Measurements from ENCODE around the gene RIPOR3. TPM values are rescaled to one million over a fixed set of nuclear protein-coding genes. Genes with fewer than 3 reads are reported as not detected.

Gene RIPOR3
- total and polyA plus RNA-seq, 9 of the 15 experiments (the other 6 are each of a cell fraction or from before 2014, with no cell fraction given) = 3.3 to 62.7 (median 21.4) TPM

GRCh38 chr20:50589548-50590347, 101.6 kb downstream of the RIPOR3 start:
- H3K4me1 ChIP-seq (replicated peaks in 1 of 2; ENCODE audit: control insufficient read depth in 2 of 2, insufficient read depth in 2 of 2, low read length in 2 of 2) = peaks cover 0 to 4% of the 10 kb centered on the region in 2 experiments; a peak in 1 of 5 replicates
- no peak for ATAC-seq
- H3K27ac ChIP-seq (ENCODE audit: extremely low read depth, low read depth, low read length) = no peak overlapping the region
- no peaks in the 10 kb centered on the region for H3K79me2 ChIP-seq (ENCODE audit: control insufficient read depth, insufficient read depth, low read length)
- H3K27me3 ChIP-seq (ENCODE audit: control insufficient read depth in 2 of 2, insufficient read depth in 2 of 2, low read length in 2 of 2) = no peaks in the 10 kb centered on the region
- DNase-seq (ENCODE audit: extremely low read depth in 1 of 4, low spot score in 3 of 4) = no peak
- FAIRE-seq = no peak
- no peaks in the 10 kb centered on the region for H3K9me3 ChIP-seq (replicated peaks; ENCODE audit: control insufficient read depth, insufficient read depth, low read depth, low read length)
- H3K36me3 ChIP-seq (ENCODE audit: control insufficient read depth, insufficient read depth, low read length) = peaks cover 84% of the 10 kb centered on the region
- POLR2A ChIA-PET = no interaction called here
- CTCF ChIA-PET (ENCODE audit: low intra/inter-chr PET ratio) = no interaction called here
- H3K4me3 ChIP-seq = no peak overlapping the region
- no peak overlapping the region for H2AFZ ChIP-seq (ENCODE audit: low read depth, low read length)
- no peaks in the 10 kb centered on the region for H4K20me1 ChIP-seq (replicated peaks; ENCODE audit: control insufficient read depth, insufficient read depth, low read length)
- H3K9me1 ChIP-seq (ENCODE audit: control insufficient read depth, insufficient read depth, low read length) = no peaks in the 10 kb centered on the region
- intact Hi-C loops (cut with micrococcal nuclease) = no loop called here
- BruUV-seq (replicated peaks) = no TSS peak
- H3K4me2 ChIP-seq (ENCODE audit: insufficient read depth, low read length) = no peak overlapping the region
- 92% methylated on average over 18 of the region's 20 CpGs for WGBS (ENCODE audit: insufficient coverage, low coverage, missing lambda C conversion rate)
- H3K9ac ChIP-seq (ENCODE audit: insufficient read depth in 1 of 2, low read depth in 2 of 2, low read length in 2 of 2) = 0 out of 4 replicates have a peak overlapping the region, but pooled peaks of 1 of the 2 experiments have one; percentile 31
- in situ Hi-C loops (cut with MboI) = no loop called here
- TF ChIP-seq, protein P1, sequence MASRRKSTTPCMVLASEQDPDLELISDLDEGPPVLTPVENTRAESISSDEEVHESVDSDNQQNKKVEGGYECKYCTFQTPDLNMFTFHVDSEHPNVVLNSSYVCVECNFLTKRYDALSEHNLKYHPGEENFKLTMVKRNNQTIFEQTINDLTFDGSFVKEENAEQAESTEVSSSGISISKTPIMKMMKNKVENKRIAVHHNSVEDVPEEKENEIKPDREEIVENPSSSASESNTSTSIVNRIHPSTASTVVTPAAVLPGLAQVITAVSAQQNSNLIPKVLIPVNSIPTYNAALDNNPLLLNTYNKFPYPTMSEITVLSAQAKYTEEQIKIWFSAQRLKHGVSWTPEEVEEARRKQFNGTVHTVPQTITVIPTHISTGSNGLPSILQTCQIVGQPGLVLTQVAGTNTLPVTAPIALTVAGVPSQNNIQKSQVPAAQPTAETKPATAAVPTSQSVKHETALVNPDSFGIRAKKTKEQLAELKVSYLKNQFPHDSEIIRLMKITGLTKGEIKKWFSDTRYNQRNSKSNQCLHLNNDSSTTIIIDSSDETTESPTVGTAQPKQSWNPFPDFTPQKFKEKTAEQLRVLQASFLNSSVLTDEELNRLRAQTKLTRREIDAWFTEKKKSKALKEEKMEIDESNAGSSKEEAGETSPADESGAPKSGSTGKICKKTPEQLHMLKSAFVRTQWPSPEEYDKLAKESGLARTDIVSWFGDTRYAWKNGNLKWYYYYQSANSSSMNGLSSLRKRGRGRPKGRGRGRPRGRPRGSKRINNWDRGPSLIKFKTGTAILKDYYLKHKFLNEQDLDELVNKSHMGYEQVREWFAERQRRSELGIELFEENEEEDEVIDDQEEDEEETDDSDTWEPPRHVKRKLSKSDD (conservative IDR thresholded peaks at IDR 0.05; ENCODE audit: low read length) = no peak
- TF ChIP-seq MAX (CRISPR knock-in tag; IDR thresholded peaks at IDR 0.05) (no peak), ZNF551 (CRISPR knock-in tag; IDR thresholded peaks at IDR 0.05) (no peak), ZKSCAN8 (CRISPR knock-in tag; IDR thresholded peaks at IDR 0.05) (no peak), JUN (IDR thresholded peaks at IDR 0.05; ENCODE audit: borderline replicate concordance, low read depth, low read length) (no peak), JUN (CRISPR knock-in tag; IDR thresholded peaks at IDR 0.05; ENCODE audit: borderline replicate concordance) (no peak), C11orf30 (IDR thresholded peaks at IDR 0.05; ENCODE audit: low read depth) (peak; percentile 62; the same call in 1 of the 2 replicates), MAFG (tag; conservative IDR thresholded peaks at IDR 0.05) (peak; percentile 31; the same call in 1 of the 2 replicates), SUPT5H (IDR thresholded peaks at IDR 0.05) (0 out of 2 replicates have a peak, but pooled peaks have one; percentile 33), ZNF655 (CRISPR knock-in tag; IDR thresholded peaks at IDR 0.05) (no peak), MAFF (IDR thresholded peaks at IDR 0.05; ENCODE audit: low read length) (peak; percentile 30; the same call in 1 of the 2 replicates), POLR2A (conservative IDR thresholded peaks at IDR 0.05) (0 out of 2 replicates have a peak, but pooled peaks have one; percentile 22), ZNF24 (IDR thresholded peaks at IDR 0.05) (no peak)
- TF ChIP-seq, protein P2, sequence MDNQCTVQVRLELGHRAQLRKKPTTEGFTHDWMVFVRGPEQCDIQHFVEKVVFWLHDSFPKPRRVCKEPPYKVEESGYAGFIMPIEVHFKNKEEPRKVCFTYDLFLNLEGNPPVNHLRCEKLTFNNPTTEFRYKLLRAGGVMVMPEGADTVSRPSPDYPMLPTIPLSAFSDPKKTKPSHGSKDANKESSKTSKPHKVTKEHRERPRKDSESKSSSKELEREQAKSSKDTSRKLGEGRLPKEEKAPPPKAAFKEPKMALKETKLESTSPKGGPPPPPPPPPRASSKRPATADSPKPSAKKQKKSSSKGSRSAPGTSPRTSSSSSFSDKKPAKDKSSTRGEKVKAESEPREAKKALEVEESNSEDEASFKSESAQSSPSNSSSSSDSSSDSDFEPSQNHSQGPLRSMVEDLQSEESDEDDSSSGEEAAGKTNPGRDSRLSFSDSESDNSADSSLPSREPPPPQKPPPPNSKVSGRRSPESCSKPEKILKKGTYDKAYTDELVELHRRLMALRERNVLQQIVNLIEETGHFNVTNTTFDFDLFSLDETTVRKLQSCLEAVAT (IDR thresholded peaks at IDR 0.05) = no peak
- TF ChIP-seq, protein P3, sequence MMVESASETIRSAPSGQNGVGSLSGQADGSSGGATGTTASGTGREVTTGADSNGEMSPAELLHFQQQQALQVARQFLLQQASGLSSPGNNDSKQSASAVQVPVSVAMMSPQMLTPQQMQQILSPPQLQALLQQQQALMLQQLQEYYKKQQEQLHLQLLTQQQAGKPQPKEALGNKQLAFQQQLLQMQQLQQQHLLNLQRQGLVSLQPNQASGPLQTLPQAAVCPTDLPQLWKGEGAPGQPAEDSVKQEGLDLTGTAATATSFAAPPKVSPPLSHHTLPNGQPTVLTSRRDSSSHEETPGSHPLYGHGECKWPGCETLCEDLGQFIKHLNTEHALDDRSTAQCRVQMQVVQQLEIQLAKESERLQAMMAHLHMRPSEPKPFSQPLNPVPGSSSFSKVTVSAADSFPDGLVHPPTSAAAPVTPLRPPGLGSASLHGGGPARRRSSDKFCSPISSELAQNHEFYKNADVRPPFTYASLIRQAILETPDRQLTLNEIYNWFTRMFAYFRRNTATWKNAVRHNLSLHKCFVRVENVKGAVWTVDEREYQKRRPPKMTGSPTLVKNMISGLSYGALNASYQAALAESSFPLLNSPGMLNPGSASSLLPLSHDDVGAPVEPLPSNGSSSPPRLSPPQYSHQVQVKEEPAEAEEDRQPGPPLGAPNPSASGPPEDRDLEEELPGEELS (CRISPR knock-in tag; IDR thresholded peaks at IDR 0.05; ENCODE audit: borderline replicate concordance) = no peak

All from K562 (cell line).